ES-I3 (cell line): ENCODE results near the gene MUC20.

Experiments used
- H3K36me3 ChIP-seq: 2 replicates; pipeline ENCODE4 v1.6.1; 2013; ENCODE audit warnings: mild to moderate bottlenecking, low read length, control low read depth, moderate library complexity; ENCODE audit not compliant: insufficient read depth
- H3K4me1 ChIP-seq: 2 replicates; pipeline ENCODE4 v1.6.1; 2013; ENCODE audit warnings: mild to moderate bottlenecking, control low read depth, low read length; ENCODE audit not compliant: insufficient read depth
- H3K9ac ChIP-seq: 2 replicates; pipeline ENCODE4 v1.6.1; 2013; ENCODE audit warnings: low read depth, mild to moderate bottlenecking, low read length, moderate library complexity
- H3K9me3 ChIP-seq: 2 replicates; pipeline ENCODE4 v1.6.1; 2013; ENCODE audit warnings: mild to moderate bottlenecking, low read length, moderate library complexity; ENCODE audit not compliant: control insufficient read depth, insufficient read depth

MUC20 gene

GRCh38 chr3:195760345-195761122 lies 39.8 kb downstream of the MUC20 start:
- H3K9ac ChIP-seq, result no peak overlapping the region
- H3K9me3 ChIP-seq, result no peaks in the 10 kb centered on the region
- H3K4me1 ChIP-seq, result peaks cover 4% of the 10 kb centered on the region; the same call in 1 of the 2 replicates

GRCh38 chr3:195761123-195761566 lies 40.4 kb downstream of the MUC20 start:
- Histone ChIP-seq H3K9ac (no peak overlapping the region), H3K4me1 (peaks cover 4% of the 10 kb centered on the region; the same call in 1 of the 2 replicates), H3K36me3 (0 out of 2 replicates have a peak, but pooled peaks cover 5% of the 10 kb centered on the region), H3K9me3 (no peaks in the 10 kb centered on the region)

More at GRCh38 chr3:195760345-195761122, 39.8 kb downstream of the MUC20 start:
- 0 out of 2 replicates have a peak, but pooled peaks cover 5% of the 10 kb centered on the region for H3K36me3 ChIP-seq

GRCh38 chr3:195761567-195762248 lies 40.9 kb downstream of the MUC20 start:
- H3K9me3 ChIP-seq, result no peaks in the 10 kb centered on the region
- H3K4me1 ChIP-seq, result peaks cover 4% of the 10 kb centered on the region; the same call in 1 of the 2 replicates
- H3K9ac ChIP-seq, result no peak overlapping the region
- H3K36me3 ChIP-seq, result 0 out of 2 replicates have a peak, but pooled peaks cover 5% of the 10 kb centered on the region

GRCh38 chr3:195762249-195762585 lies 41.4 kb downstream of the MUC20 start:
- Histone ChIP-seq H3K36me3 (0 out of 2 replicates have a peak, but pooled peaks cover 5% of the 10 kb centered on the region), H3K9ac (no peak overlapping the region), H3K4me1 (no peaks in the 10 kb centered on the region), H3K9me3 (no peaks in the 10 kb centered on the region)

- H3K9ac ChIP-seq, result no peak overlapping the region
- H3K36me3 ChIP-seq, result 0 out of 2 replicates have a peak, but pooled peaks cover 5% of the 10 kb centered on the region
- H3K9me3 ChIP-seq, result no peaks in the 10 kb centered on the region
- H3K4me1 ChIP-seq, result no peaks in the 10 kb centered on the region
Measured at GRCh38 chr3:195762611-195763010, 41.8 kb downstream of the MUC20 start.

- H3K9ac ChIP-seq, result no peak overlapping the region
- H3K36me3 ChIP-seq, result 0 out of 2 replicates have a peak, but pooled peaks cover 5% of the 10 kb centered on the region
- H3K4me1 ChIP-seq, result no peaks in the 10 kb centered on the region
- H3K9me3 ChIP-seq, result no peaks in the 10 kb centered on the region
Measured at GRCh38 chr3:195763076-195763830, 42.5 kb downstream of the MUC20 start.

- H3K9me3 ChIP-seq, result no peaks in the 10 kb centered on the region
- 0 out of 2 replicates have a peak, but pooled peaks cover 5% of the 10 kb centered on the region for H3K36me3 ChIP-seq
- no peaks in the 10 kb centered on the region for H3K4me1 ChIP-seq
- no peak overlapping the region for H3K9ac ChIP-seq
Measured at GRCh38 chr3:195763843-195764825, 43.4 kb downstream of the MUC20 start.

- H3K36me3 ChIP-seq, result 0 out of 2 replicates have a peak, but pooled peaks cover 5% of the 10 kb centered on the region
- H3K9ac ChIP-seq, result no peak overlapping the region
- H3K4me1 ChIP-seq, result no peaks in the 10 kb centered on the region
- H3K9me3 ChIP-seq, result no peaks in the 10 kb centered on the region
Measured at GRCh38 chr3:195764961-195765706, 44.4 kb downstream of the MUC20 start.

GRCh38 chr3:195766671-195767070 lies 45.9 kb downstream of the MUC20 start:
- no peaks in the 10 kb centered on the region for H3K4me1 ChIP-seq
- H3K9me3 ChIP-seq, result no peaks in the 10 kb centered on the region
- no peak overlapping the region for H3K9ac ChIP-seq
- H3K36me3 ChIP-seq, result no peaks in the 10 kb centered on the region

- no peaks in the 10 kb centered on the region for H3K4me1 ChIP-seq
- no peaks in the 10 kb centered on the region for H3K9me3 ChIP-seq
- H3K9ac ChIP-seq, result no peak overlapping the region
- no peaks in the 10 kb centered on the region for H3K36me3 ChIP-seq
Measured at GRCh38 chr3:195767792-195768191, 47.0 kb downstream of the MUC20 start.

- Histone ChIP-seq H3K36me3 (no peaks in the 10 kb centered on the region), H3K4me1 (no peaks in the 10 kb centered on the region), H3K9me3 (no peaks in the 10 kb centered on the region), H3K9ac (no peak overlapping the region)
Measured at GRCh38 chr3:195768414-195768813, 47.6 kb downstream of the MUC20 start.

- no peaks in the 10 kb centered on the region for H3K4me1 ChIP-seq
- H3K36me3 ChIP-seq, result no peaks in the 10 kb centered on the region
- H3K9ac ChIP-seq, result no peak overlapping the region
- no peaks in the 10 kb centered on the region for H3K9me3 ChIP-seq
Measured at GRCh38 chr3:195768831-195769303, 48.1 kb downstream of the MUC20 start.

- no peaks in the 10 kb centered on the region for H3K36me3 ChIP-seq
- H3K9me3 ChIP-seq, result no peaks in the 10 kb centered on the region
- H3K4me1 ChIP-seq, result no peaks in the 10 kb centered on the region
- H3K9ac ChIP-seq, result no peak overlapping the region
Measured at GRCh38 chr3:195769551-195769950, 48.8 kb downstream of the MUC20 start.
